NOMO-1 treated with dmso at 0.1 percent for 144 hours (cell line): ENCODE measurements around the gene TRIM46.
"Not testable (repeated sequence)": the region's sequence is repeated elsewhere in the genome, so short reads cannot be mapped to it uniquely, and the experiment has no call there.

Experiments used
- DNase-seq: peaks from one replicate; lab custom pipeline; 2025; ENCODE audit not compliant: unreplicated experiment; lab: John Stamatoyannopoulos, UW

The TRIM46 gene

GRCh38 chr1:155185783-155186066 is 12.1 kb downstream of the TRIM46 start:
- no peak for DNase-seq

- DNase-seq = no peak
Measured at GRCh38 chr1:155186067-155186793, 12.6 kb downstream of the TRIM46 start.

GRCh38 chr1:155186794-155187455 is 13.3 kb downstream of the TRIM46 start:
- DNase-seq = no peak

- DNase-seq = no peak
Measured at GRCh38 chr1:155187456-155187891, 13.8 kb downstream of the TRIM46 start.

GRCh38 chr1:155188268-155188667 is 14.6 kb downstream of the TRIM46 start:
- no peak for DNase-seq

GRCh38 chr1:155189926-155190325 is 16.3 kb downstream of the TRIM46 start:
- not testable (repeated sequence) for DNase-seq

GRCh38 chr1:155191904-155192303 is 18.3 kb downstream of the TRIM46 start:
- DNase-seq = no peak

- no peak for DNase-seq
Measured at GRCh38 chr1:155192346-155193274, 19.0 kb downstream of the TRIM46 start.

GRCh38 chr1:155193275-155193990 is 19.8 kb downstream of the TRIM46 start:
- peak; percentile 80 for DNase-seq

GRCh38 chr1:155193991-155194240 is 20.3 kb downstream of the TRIM46 start:
- not testable (repeated sequence) for DNase-seq

GRCh38 chr1:155195201-155196102 is 21.8 kb downstream of the TRIM46 start:
- no peak for DNase-seq

- no peak for DNase-seq
Measured at GRCh38 chr1:155196103-155196892, 22.6 kb downstream of the TRIM46 start.

- no peak for DNase-seq
Measured at GRCh38 chr1:155196893-155197638, 23.4 kb downstream of the TRIM46 start.

- DNase-seq = no peak
Measured at GRCh38 chr1:155197901-155198546, 24.4 kb downstream of the TRIM46 start.

GRCh38 chr1:155198547-155198906 is 24.9 kb downstream of the TRIM46 start:
- DNase-seq = no peak

GRCh38 chr1:155199792-155200191 is 26.1 kb downstream of the TRIM46 start:
- no peak for DNase-seq

GRCh38 chr1:155200920-155201319 is 27.3 kb downstream of the TRIM46 start:
- DNase-seq = no peak

- no peak for DNase-seq
Measured at GRCh38 chr1:155202198-155202597, 28.5 kb downstream of the TRIM46 start.
